Left ventricle myocardium inferior (tissue), 1 donor: Measurements from ENCODE around the gene ZNF133. TPM values are rescaled to one million over a fixed set of nuclear protein-coding genes. Genes with fewer than 3 reads are reported as not detected.

Experiments
- DNase-seq: peaks from one replicate; pipeline ENCODE4 v3.0.0-alpha.2; 2020
- H3K27ac ChIP-seq: fragments of 200-600 bp; replicated peaks from 2 replicates; pipeline ENCODE4 v1.8.0; 2021
- H3K27me3 ChIP-seq: fragments of 200-600 bp; 2 replicates; pipeline ENCODE4 v1.8.0; 2021; ENCODE audit warnings: low read depth
- H3K36me3 ChIP-seq: fragments of 200-600 bp; 2 replicates; pipeline ENCODE4 v1.8.0; 2021
- H3K4me1 ChIP-seq: fragments of 200-600 bp; 2 replicates; pipeline ENCODE4 v1.8.0; 2021
- H3K4me3 ChIP-seq: fragments of 200-600 bp; 2 replicates; pipeline ENCODE4 v1.8.0; 2021; ENCODE audit warnings: mild to moderate bottlenecking, moderate library complexity
- H3K9me3 ChIP-seq: fragments of 200-600 bp; replicated peaks from 2 replicates; pipeline ENCODE4 v1.8.0; 2021
- intact Hi-C: fragments of 100-400 bp; cut with micrococcal nuclease; formaldehyde crosslinking; loops from one replicate; pipeline ENCODE4 v1.11.0; 2022
- total RNA-seq: library from RNA; stranded (reverse); fragmentation: NEBNext Ultra II Directional; extraction: Animal tissue kit (Norgen Biotek cat#: 25700); gene quantifications from one replicate; pipeline ENCODE4 v1.2.1, GENCODE V29; 2021
- TF ChIP-seq, protein P1 (sequence below): fragments of 200-600 bp; IDR thresholded peaks from 2 replicates; pipeline ENCODE4 v1.8.0; 2021; ENCODE audit warnings: antibody characterized with exemption, mild to moderate bottlenecking, borderline replicate concordance
- donor health status: DM: no; HTN: yes; CAD: no; lungs with severe emphysema.

ZNF133 gene
- total RNA-seq, 1 donor from 2014 or later = 7.4 TPM

GRCh38 chr20:18259730-18260129 lies 28.6 kb upstream of the ZNF133 start:
- no peak overlapping the region for H3K4me3 ChIP-seq
- peaks cover 47% of the 10 kb centered on the region for H3K27me3 ChIP-seq
- H3K27ac ChIP-seq = no peak overlapping the region
- TF ChIP-seq, protein P1, sequence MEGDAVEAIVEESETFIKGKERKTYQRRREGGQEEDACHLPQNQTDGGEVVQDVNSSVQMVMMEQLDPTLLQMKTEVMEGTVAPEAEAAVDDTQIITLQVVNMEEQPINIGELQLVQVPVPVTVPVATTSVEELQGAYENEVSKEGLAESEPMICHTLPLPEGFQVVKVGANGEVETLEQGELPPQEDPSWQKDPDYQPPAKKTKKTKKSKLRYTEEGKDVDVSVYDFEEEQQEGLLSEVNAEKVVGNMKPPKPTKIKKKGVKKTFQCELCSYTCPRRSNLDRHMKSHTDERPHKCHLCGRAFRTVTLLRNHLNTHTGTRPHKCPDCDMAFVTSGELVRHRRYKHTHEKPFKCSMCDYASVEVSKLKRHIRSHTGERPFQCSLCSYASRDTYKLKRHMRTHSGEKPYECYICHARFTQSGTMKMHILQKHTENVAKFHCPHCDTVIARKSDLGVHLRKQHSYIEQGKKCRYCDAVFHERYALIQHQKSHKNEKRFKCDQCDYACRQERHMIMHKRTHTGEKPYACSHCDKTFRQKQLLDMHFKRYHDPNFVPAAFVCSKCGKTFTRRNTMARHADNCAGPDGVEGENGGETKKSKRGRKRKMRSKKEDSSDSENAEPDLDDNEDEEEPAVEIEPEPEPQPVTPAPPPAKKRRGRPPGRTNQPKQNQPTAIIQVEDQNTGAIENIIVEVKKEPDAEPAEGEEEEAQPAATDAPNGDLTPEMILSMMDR = no peak
- H3K36me3 ChIP-seq = no peaks in the 10 kb centered on the region
- no peaks in the 10 kb centered on the region for H3K4me1 ChIP-seq
- no peaks in the 10 kb centered on the region for H3K9me3 ChIP-seq
- intact Hi-C loops = no loop called here
- no peak for DNase-seq

DNA sequence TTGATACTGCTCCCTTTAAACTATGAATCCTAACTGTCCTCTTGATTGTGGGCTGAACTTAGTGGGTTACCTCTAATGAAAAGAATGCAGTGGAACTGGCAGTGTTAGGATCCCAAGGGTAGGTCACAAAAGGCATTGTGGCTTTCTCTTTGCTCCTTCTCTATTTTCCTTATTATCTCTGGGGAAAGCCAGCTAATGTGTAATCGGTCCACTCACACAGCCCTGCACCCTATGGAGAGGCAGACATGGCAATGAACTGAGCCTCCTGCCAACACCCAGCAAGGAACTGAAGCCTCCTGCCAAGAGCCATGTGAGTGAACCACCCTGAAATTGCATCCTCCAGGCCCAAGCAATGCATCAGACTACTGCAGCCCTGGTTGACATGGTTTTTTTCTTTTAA lies 24.6 kb upstream of the ZNF133 start:
- peaks cover 53% of the 10 kb centered on the region for H3K27me3 ChIP-seq
- TF ChIP-seq, protein P1 = no peak
- no peak overlapping the region for H3K4me3 ChIP-seq
- H3K36me3 ChIP-seq = no peaks in the 10 kb centered on the region
- no peak overlapping the region for H3K27ac ChIP-seq
- H3K9me3 ChIP-seq = no peaks in the 10 kb centered on the region
- DNase-seq = no peak
- no peaks in the 10 kb centered on the region for H3K4me1 ChIP-seq
- intact Hi-C loops = no loop called here

- Histone ChIP-seq H3K4me1 (no peaks in the 10 kb centered on the region), H3K36me3 (no peaks in the 10 kb centered on the region), H3K4me3 (no peak overlapping the region), H3K9me3 (no peaks in the 10 kb centered on the region), H3K27me3 (peaks cover 55% of the 10 kb centered on the region), H3K27ac (no peak overlapping the region)
- no peak for DNase-seq
- intact Hi-C loops = no loop called here
- TF ChIP-seq, protein P1 = no peak
These were observed 22.9 kb upstream of the ZNF133 start for GRCh38 chr20:18265441-18265840.

GRCh38 chr20:18266282-18266681 lies 22.0 kb upstream of the ZNF133 start:
- no peaks in the 10 kb centered on the region for H3K4me1 ChIP-seq
- no peaks in the 10 kb centered on the region for H3K9me3 ChIP-seq
- H3K36me3 ChIP-seq = no peaks in the 10 kb centered on the region
- H3K27me3 ChIP-seq = peaks cover 52% of the 10 kb centered on the region
- intact Hi-C loops = no loop called here
- H3K4me3 ChIP-seq = no peak overlapping the region
- no peak for DNase-seq
- TF ChIP-seq, protein P1 = no peak
- H3K27ac ChIP-seq = no peak overlapping the region

- Histone ChIP-seq H3K27ac (no peak overlapping the region), H3K27me3 (peaks cover 60% of the 10 kb centered on the region)
These were observed 20.5 kb upstream of the ZNF133 start for GRCh38 chr20:18267815-18268214.

More at GRCh38 chr20:18267815-18268214, 20.5 kb upstream of the ZNF133 start:
- Histone ChIP-seq H3K9me3 (no peaks in the 10 kb centered on the region), H3K36me3 (no peaks in the 10 kb centered on the region), H3K4me1 (no peaks in the 10 kb centered on the region), H3K4me3 (no peak overlapping the region)
- DNase-seq = no peak
- intact Hi-C loops = no loop called here
- TF ChIP-seq, protein P1 = no peak
